Hematopoietic multipotent progenitor cell treated with erythropoietin and hydrocortisone succinate and interleukin-3 and kit ligand, for 4 days (in vitro differentiated cells): ENCODE data around the gene HEXB.

Experiments
- DNase-seq: peaks from one replicate; pipeline ENCODE4 v3.0.0-alpha.2; 2015

Gene HEXB

DNA sequence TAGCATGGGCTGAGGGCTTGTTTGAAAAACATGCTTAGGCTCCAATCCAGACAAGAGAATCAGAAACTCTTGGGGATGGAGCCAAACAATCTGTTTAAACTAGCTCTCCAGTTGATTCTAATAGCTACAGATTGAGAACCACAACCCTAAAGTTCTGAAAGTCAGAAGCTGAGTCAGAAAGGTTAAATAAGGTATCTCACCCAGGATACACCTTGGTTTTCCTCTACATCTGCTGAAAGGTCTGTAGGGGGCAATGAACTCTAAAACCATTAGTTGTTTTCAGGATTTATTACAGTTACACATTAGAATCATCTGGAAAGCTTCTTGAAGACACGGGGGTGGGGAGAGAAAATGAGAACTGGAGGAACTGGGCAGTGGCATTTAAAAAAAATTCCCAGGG lies 76.2 kb downstream of the HEXB start:
- DNase-seq, result no peak

GRCh38 chr5:74762599-74762998 lies 77.6 kb downstream of the HEXB start:
- DNase-seq, result no peak

DNA sequence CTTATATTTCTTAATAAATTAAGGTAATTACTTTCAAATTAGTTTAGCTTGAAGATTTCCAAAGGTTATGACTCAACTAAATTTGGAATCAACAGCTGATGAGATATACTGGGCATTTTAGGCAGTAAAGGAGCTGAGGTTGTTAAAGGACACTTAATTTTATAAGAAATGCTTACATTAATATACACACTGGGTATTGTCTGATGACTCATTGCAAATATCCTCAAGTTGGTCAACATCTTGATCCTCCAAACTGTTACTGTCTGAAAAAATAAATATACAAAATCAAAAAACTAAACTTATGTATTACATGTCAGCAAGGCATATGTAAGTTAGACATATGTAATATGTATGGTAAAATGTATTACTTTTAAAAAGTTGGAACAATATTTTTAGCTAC lies 78.5 kb downstream of the HEXB start:
- DNase-seq, result no peak

GRCh38 chr5:74765201-74765600 lies 80.2 kb downstream of the HEXB start:
- DNase-seq, result peak; percentile 17

GRCh38 chr5:74765929-74766328 lies 80.9 kb downstream of the HEXB start:
- no peak for DNase-seq

- peak; percentile 92 for DNase-seq
Measured at GRCh38 chr5:74766418-74766848, 81.4 kb downstream of the HEXB start.

DNA sequence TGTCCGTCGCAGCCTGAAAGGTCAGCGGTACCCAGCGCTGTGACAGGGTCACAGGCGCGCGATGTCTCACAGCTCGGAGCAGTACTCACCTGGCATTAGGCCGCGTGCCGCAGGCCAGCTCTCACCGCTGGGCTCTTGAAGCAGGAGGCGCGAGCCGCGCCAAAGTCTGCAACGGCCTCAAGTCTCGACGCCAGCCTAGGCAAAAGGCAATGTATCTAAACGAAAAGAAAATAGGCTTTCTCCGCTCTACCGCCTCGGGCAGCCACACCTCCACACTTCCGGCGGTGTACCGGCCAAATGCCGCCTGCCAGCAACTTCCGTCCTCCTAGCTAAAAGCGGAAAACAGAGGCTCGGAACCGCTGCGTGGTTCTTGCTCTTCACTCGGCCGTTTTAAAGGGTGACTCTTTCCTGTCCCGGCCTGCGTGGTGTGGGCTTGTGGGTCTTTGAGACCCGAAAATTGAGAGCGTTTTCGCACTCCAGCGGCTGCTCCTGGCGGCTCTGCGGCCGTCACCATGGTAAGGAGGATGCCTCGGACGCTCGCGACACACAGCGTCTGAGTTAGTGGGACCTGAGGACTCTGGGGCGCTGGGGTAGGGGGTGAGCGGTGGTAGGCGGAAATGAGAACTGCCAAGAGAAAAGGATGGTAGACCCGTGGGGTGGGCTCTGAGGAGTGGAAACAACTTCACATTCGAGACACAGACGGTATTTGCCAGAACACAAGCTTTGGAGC lies 82.0 kb downstream of the HEXB start, which contains the start of the genes GFM2 and NSA2:
GFM2 (minus strand) TSS at position 269 of the 730 bp plus-strand sequence. CDS start 3,375 bp downstream, outside the sequence.
NSA2 (plus strand) TSS at position 401 of the 730 bp plus-strand sequence; CDS start at position 513, 112 bp downstream.
- DNase-seq, result peak; percentile 97

DNA sequence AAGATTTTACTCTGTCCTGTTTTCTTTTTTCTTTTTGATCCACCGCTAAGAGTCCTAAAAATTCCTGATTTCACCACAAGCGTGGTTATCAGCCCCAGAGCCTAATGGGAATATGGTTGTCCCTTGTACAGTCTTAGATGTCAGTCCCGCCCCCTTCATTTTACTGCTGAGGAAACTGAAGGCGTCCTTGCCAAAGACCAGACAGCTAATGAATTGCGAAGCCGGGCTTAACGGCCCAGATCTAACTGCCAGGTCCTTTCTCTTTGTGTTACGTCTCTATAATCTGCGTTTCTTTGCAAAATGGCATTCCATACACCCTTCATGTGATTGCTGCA lies 82.5 kb downstream of the HEXB start:
- peak; percentile 73 for DNase-seq
